Measurements from ENCODE around the gene PAK1IP1. TPM values are rescaled to one million over a fixed set of nuclear protein-coding genes. Genes with fewer than 3 reads are reported as not detected.
A peak's percentile ranks its signal among the peaks of the same experiment; 100 is the strongest.

The PAK1IP1 gene
- 17.7 and 18.3 TPM in 2 replicates for total RNA-seq

- Histone ChIP-seq H3K27ac (ENCODE audit: low read depth, low read length) (peak within 1 kb of the TSS; percentile 96), H3K4me1 (ENCODE audit: insufficient read depth, low read length) (peaks cover 18% of the 10 kb centered on the region), H3K4me3 (ENCODE audit: insufficient read depth, low read length) (peak within 1 kb of the TSS; percentile 100), H2AFZ (ENCODE audit: low read length) (peak within 1 kb of the TSS; percentile 99), H3K36me3 (ENCODE audit: insufficient read depth, low read length) (peaks cover 13% of the 10 kb centered on the region), H3K9me3 (ENCODE audit: low read depth, low read length) (no peaks in the 10 kb centered on the region), H3K4me2 (ENCODE audit: insufficient read depth, low read length) (peak within 1 kb of the TSS; percentile 99), H3K27me3 (ENCODE audit: insufficient read depth, low read length) (no peaks in the 10 kb centered on the region), H4K20me1 (ENCODE audit: insufficient read depth, low read length) (no peaks in the 10 kb centered on the region), H3K79me2 (ENCODE audit: insufficient read depth, low read length) (peaks cover 55% of the 10 kb centered on the region)
- no peak for TF ChIP-seq CTCF (IDR thresholded peaks at IDR 0.05; ENCODE audit: extremely low read depth, low read depth, low read length)
- DNase-seq (ENCODE audit: insufficient read length, low spot score, missing footprints) = peak; percentile 94
Measured at GRCh38 chr6:10694302-10695085, at the start of gene PAK1IP1, which contains the start of gene C6orf52. PAK1IP1 (plus strand) TSS chr6:10694972; CDS start chr6:10694986, 14 bp downstream. C6orf52 (minus strand) TSS chr6:10694616; CDS start chr6:10687550, 7,066 bp downstream.

GRCh38 chr6:10655508-10656055 lies 39.2 kb upstream of the PAK1IP1 start:
- Histone ChIP-seq H3K36me3 (ENCODE audit: insufficient read depth, low read length) (no peaks in the 10 kb centered on the region), H3K4me2 (ENCODE audit: insufficient read depth, low read length) (no peak overlapping the region), H4K20me1 (ENCODE audit: insufficient read depth, low read length) (no peaks in the 10 kb centered on the region), H2AFZ (ENCODE audit: low read length) (no peak overlapping the region), H3K79me2 (ENCODE audit: insufficient read depth, low read length) (no peaks in the 10 kb centered on the region), H3K4me1 (ENCODE audit: insufficient read depth, low read length) (no peaks in the 10 kb centered on the region), H3K4me3 (ENCODE audit: insufficient read depth, low read length) (no peak overlapping the region), H3K9me3 (ENCODE audit: low read depth, low read length) (no peaks in the 10 kb centered on the region), H3K27ac (ENCODE audit: low read depth, low read length) (no peak overlapping the region), H3K27me3 (ENCODE audit: insufficient read depth, low read length) (no peaks in the 10 kb centered on the region)
- TF ChIP-seq CTCF (IDR thresholded peaks at IDR 0.05; ENCODE audit: extremely low read depth, low read depth, low read length) = no peak
- no peak for DNase-seq (ENCODE audit: insufficient read length, low spot score, missing footprints)

- Histone ChIP-seq H4K20me1 (ENCODE audit: insufficient read depth, low read length) (no peaks in the 10 kb centered on the region), H3K9me3 (ENCODE audit: low read depth, low read length) (no peaks in the 10 kb centered on the region), H3K79me2 (ENCODE audit: insufficient read depth, low read length) (no peaks in the 10 kb centered on the region), H3K4me1 (ENCODE audit: insufficient read depth, low read length) (no peaks in the 10 kb centered on the region), H3K4me2 (ENCODE audit: insufficient read depth, low read length) (no peak overlapping the region), H3K27ac (ENCODE audit: low read depth, low read length) (no peak overlapping the region), H3K4me3 (ENCODE audit: insufficient read depth, low read length) (peak overlapping the region; percentile 42), H2AFZ (ENCODE audit: low read length) (no peak overlapping the region), H3K27me3 (ENCODE audit: insufficient read depth, low read length) (no peaks in the 10 kb centered on the region), H3K36me3 (ENCODE audit: insufficient read depth, low read length) (no peaks in the 10 kb centered on the region)
- TF ChIP-seq CTCF (IDR thresholded peaks at IDR 0.05; ENCODE audit: extremely low read depth, low read depth, low read length) = no peak
- no peak for DNase-seq (ENCODE audit: insufficient read length, low spot score, missing footprints)
Measured at GRCh38 chr6:10658910-10659698, 35.7 kb upstream of the PAK1IP1 start.

Data from osteoblast (primary cell).